Progenitor cell of endocrine pancreas (in vitro differentiated cells): ENCODE data around the gene RPS26. TPM values are rescaled to one million over a fixed set of nuclear protein-coding genes. Genes with fewer than 3 reads are reported as not detected.

Experiments used
- DNase-seq: peaks from one replicate; pipeline ENCODE4 v3.0.0; 2021; ENCODE audit warnings: low spot score; ENCODE audit not compliant: unreplicated experiment
- H3K27ac Mint-ChIP-seq: 2 replicates; pipeline ENCODE4 v1.8.0; 2021; ENCODE audit warnings: mild to moderate bottlenecking, moderate library complexity, mixed read lengths
- H3K27me3 Mint-ChIP-seq: 2 replicates; pipeline ENCODE4 v1.8.0; 2021; ENCODE audit warnings: mixed read lengths
- H3K36me3 Mint-ChIP-seq: 2 replicates; pipeline ENCODE4 v1.8.0; 2022; ENCODE audit warnings: mixed read lengths; ENCODE audit not compliant: insufficient read depth
- H3K4me1 Mint-ChIP-seq: 2 replicates; pipeline ENCODE4 v1.8.0; 2021; ENCODE audit warnings: low read depth, mixed read lengths
- H3K4me3 Mint-ChIP-seq: 2 replicates; pipeline ENCODE4 v1.8.0; 2021; ENCODE audit warnings: low read depth, mild to moderate bottlenecking, moderate library complexity, mixed read lengths
- H3K9me3 Mint-ChIP-seq: 2 replicates; pipeline ENCODE4 v1.8.0; 2021; ENCODE audit warnings: low read depth, mixed read lengths
- CTCF ChIP-seq: fragments of 200-600 bp; sonication (generic); IDR thresholded peaks from one replicate; pipeline ENCODE4 v1.5.0; 2021; ENCODE audit warnings: antibody characterized with exemption, mild to moderate bottlenecking; ENCODE audit not compliant: unreplicated experiment
- total RNA-seq: library from RNA; stranded (reverse); gene quantifications from 2 replicates; pipeline ENCODE4 v1.2.1, GENCODE V29; 2021

Gene RPS26
- total RNA-seq, 1 donor from 2014 or later, result 39.3 TPM

- DNase-seq, result no peak
- no peak overlapping the region for H3K4me3 Mint-ChIP-seq
- peaks cover 20% of the 10 kb centered on the region for H3K4me1 Mint-ChIP-seq
- no peaks in the 10 kb centered on the region for H3K9me3 Mint-ChIP-seq
- peaks cover 35% of the 10 kb centered on the region for H3K36me3 Mint-ChIP-seq
- H3K27me3 Mint-ChIP-seq, result no peaks in the 10 kb centered on the region
- no peak for TF ChIP-seq CTCF
- peak overlapping the region; percentile 91 for H3K27ac Mint-ChIP-seq
Measured at GRCh38 chr12:56086096-56086495, 44.4 kb downstream of the RPS26 start.

- Mint-ChIP-seq H3K27me3 (no peaks in the 10 kb centered on the region), H3K9me3 (no peaks in the 10 kb centered on the region), H3K4me3 (no peak overlapping the region), H3K36me3 (peaks cover 35% of the 10 kb centered on the region), H3K27ac (peak overlapping the region; percentile 91), H3K4me1 (peaks cover 16% of the 10 kb centered on the region)
- TF ChIP-seq CTCF, result no peak
- no peak for DNase-seq
Measured at GRCh38 chr12:56086608-56087007, 44.9 kb downstream of the RPS26 start.

GRCh38 chr12:56087220-56087619, 45.5 kb downstream of the RPS26 start:
- Mint-ChIP-seq H3K4me1 (peaks cover 10% of the 10 kb centered on the region), H3K27ac (peak overlapping the region; percentile 64), H3K9me3 (no peaks in the 10 kb centered on the region), H3K4me3 (no peak overlapping the region), H3K36me3 (peaks cover 38% of the 10 kb centered on the region), H3K27me3 (no peaks in the 10 kb centered on the region)
- no peak for DNase-seq
- TF ChIP-seq CTCF, result no peak

Other genes starting within 250 kb of the RPS26 start
- 85.7 and 91.0 TPM in 2 replicates for gene SARNP, start 224.2 kb upstream of the RPS26 start, total RNA-seq
- 36.5 and 40.5 TPM in 2 replicates for gene ORMDL2, start 223.9 kb upstream of the RPS26 start, total RNA-seq
- 37.6 and 38.6 TPM in 2 replicates for gene DNAJC14, start 212.3 kb upstream of the RPS26 start, total RNA-seq
- 0.62 and 0.89 TPM in 2 replicates for gene MMP19, start 199.0 kb upstream of the RPS26 start, total RNA-seq
- 38.0 and 42.8 TPM in 2 replicates for gene PYM1, start 114.0 kb upstream of the RPS26 start, total RNA-seq
- 10.2 and 16.8 TPM in 2 replicates for gene DGKA, start 110.8 kb upstream of the RPS26 start, total RNA-seq
- gene PMEL, start 75.9 kb upstream of the RPS26 start, total RNA-seq, result 3.7 and 6.3 TPM in 2 replicates
- 62.1 and 66.9 TPM in 2 replicates for gene CDK2, start 75.1 kb upstream of the RPS26 start, total RNA-seq
- 111 and 116 TPM in 2 replicates for gene RAB5B, start 67.8 kb upstream of the RPS26 start, total RNA-seq
- 44.8 and 45.6 TPM in 2 replicates for gene SUOX, start 44.6 kb upstream of the RPS26 start, total RNA-seq
- gene IKZF4, start 20.9 kb upstream of the RPS26 start, total RNA-seq, result 20.6 and 21.0 TPM in 2 replicates
- 206 and 221 TPM in 2 replicates for gene ERBB3, start 38.2 kb downstream of the RPS26 start, total RNA-seq
- 103 and 106 TPM in 2 replicates for gene PA2G4, start 62.6 kb downstream of the RPS26 start, total RNA-seq
- gene RPL41, start 74.7 kb downstream of the RPS26 start, total RNA-seq, result 3,912 and 3,916 TPM in 2 replicates
- gene ZC3H10, start 76.3 kb downstream of the RPS26 start, total RNA-seq, result 12.0 and 13.8 TPM in 2 replicates
- gene ESYT1, start 86.3 kb downstream of the RPS26 start, total RNA-seq, result 102 TPM in 2 replicates
- 169 and 172 TPM in 2 replicates for gene MYL6B, start 110.7 kb downstream of the RPS26 start, total RNA-seq
- 1,155 and 1,178 TPM in 2 replicates for gene MYL6, start 116.4 kb downstream of the RPS26 start, total RNA-seq
- gene SMARCC2, start 147.6 kb downstream of the RPS26 start, total RNA-seq, result 202 and 207 TPM in 2 replicates
- gene RNF41, start 180.0 kb downstream of the RPS26 start, total RNA-seq, result 50.0 and 50.8 TPM in 2 replicates
- 37.9 and 40.5 TPM in 2 replicates for gene NABP2, start 182.4 kb downstream of the RPS26 start, total RNA-seq
- 62.9 and 65.2 TPM in 2 replicates for gene SLC39A5, start 188.1 kb downstream of the RPS26 start, total RNA-seq
- gene ANKRD52, start 216.5 kb downstream of the RPS26 start, total RNA-seq, result 60.3 and 64.3 TPM in 2 replicates
- gene COQ10A, start 225.0 kb downstream of the RPS26 start, total RNA-seq, result 23.6 and 24.6 TPM in 2 replicates